ENCODE measurements around the gene ACTN1. TPM values are rescaled to one million over a fixed set of nuclear protein-coding genes. Genes with fewer than 3 reads are reported as not detected.

The ACTN1 gene
- polyA plus RNA-seq, 3 donors = 41.4 to 75.0 (median 69.4) TPM

- Histone ChIP-seq H4K20me1 (ENCODE audit: insufficient read depth, low read length) (no peaks in the 10 kb centered on the region), H3K36me3 (replicated peaks in 1 of 2; ENCODE audit: control insufficient read depth in 1 of 2, insufficient read depth in 2 of 2, low read length in 2 of 2) (peaks cover 29 to 65% of the 10 kb centered on the region in 2 donors), H3K27ac (ENCODE audit: low read depth in 1 of 2, low read length in 2 of 2) (peak overlapping the region in 1 of 2 donors; percentile 54), H3K9me3 (replicated peaks in 1 of 2; ENCODE audit: control insufficient read depth in 1 of 2, insufficient read depth in 1 of 2, low read length in 2 of 2) (peaks cover 7 to 13% of the 10 kb centered on the region in 2 donors), H3K4me3 (replicated peaks in 1 of 3; ENCODE audit: low read depth in 2 of 3, low read length in 3 of 3) (no peak overlapping the region), H3K79me2 (ENCODE audit: insufficient read depth, low read length) (peaks cover 89% of the 10 kb centered on the region), H2AFZ (ENCODE audit: insufficient read depth, low read depth, low read length, poor library complexity, severe bottlenecking) (no peak overlapping the region), H3K27me3 (ENCODE audit: control insufficient read depth in 2 of 2, insufficient read depth in 2 of 2, low read length in 2 of 2) (no peaks in the 10 kb centered on the region), H3K4me1 (ENCODE audit: control insufficient read depth in 1 of 2, insufficient read depth in 2 of 2, low read length in 2 of 2) (peaks cover 30 to 50% of the 10 kb centered on the region in 2 donors), H3K9ac (ENCODE audit: insufficient read depth, low read length, poor library complexity, severe bottlenecking) (no peak overlapping the region), H3K4me2 (replicated peaks; ENCODE audit: extremely low read depth, low read length, poor library complexity, severe bottlenecking) (no peak overlapping the region)
- H3K36me3 Mint-ChIP-seq = peaks cover 66 to 72% of the 10 kb centered on the region in 2 donors
- H3K27ac Mint-ChIP-seq = peak overlapping the region in 5 of 7 donors; percentile 22 to 72 (median 50)
- TF ChIP-seq, protein P1, sequence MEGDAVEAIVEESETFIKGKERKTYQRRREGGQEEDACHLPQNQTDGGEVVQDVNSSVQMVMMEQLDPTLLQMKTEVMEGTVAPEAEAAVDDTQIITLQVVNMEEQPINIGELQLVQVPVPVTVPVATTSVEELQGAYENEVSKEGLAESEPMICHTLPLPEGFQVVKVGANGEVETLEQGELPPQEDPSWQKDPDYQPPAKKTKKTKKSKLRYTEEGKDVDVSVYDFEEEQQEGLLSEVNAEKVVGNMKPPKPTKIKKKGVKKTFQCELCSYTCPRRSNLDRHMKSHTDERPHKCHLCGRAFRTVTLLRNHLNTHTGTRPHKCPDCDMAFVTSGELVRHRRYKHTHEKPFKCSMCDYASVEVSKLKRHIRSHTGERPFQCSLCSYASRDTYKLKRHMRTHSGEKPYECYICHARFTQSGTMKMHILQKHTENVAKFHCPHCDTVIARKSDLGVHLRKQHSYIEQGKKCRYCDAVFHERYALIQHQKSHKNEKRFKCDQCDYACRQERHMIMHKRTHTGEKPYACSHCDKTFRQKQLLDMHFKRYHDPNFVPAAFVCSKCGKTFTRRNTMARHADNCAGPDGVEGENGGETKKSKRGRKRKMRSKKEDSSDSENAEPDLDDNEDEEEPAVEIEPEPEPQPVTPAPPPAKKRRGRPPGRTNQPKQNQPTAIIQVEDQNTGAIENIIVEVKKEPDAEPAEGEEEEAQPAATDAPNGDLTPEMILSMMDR (IDR thresholded peaks at IDR 0.05) = no peak
- no peak for DNase-seq
- peaks cover 55% of the 10 kb centered on the region for H3K4me1 Mint-ChIP-seq
- H3K4me3 Mint-ChIP-seq = no peak overlapping the region
- intact Hi-C loops (cut with micrococcal nuclease) = loop anchor here in 1 of 2 donors (5.0 to 10.0 kb wide), 2 partner anchors 36 to 237 kb away; no protein-coding TSS in a partner anchor
- no peaks in the 10 kb centered on the region for H3K27me3 Mint-ChIP-seq (ENCODE audit: low read depth in 3 of 3)
- H3K9me3 Mint-ChIP-seq = peaks cover 3 to 16% (median 9%) of the 10 kb centered on the region in 7 donors
Observed at GRCh38 chr14:68921666-68922065, 57.4 kb downstream of the ACTN1 start.

- WGBS (ENCODE audit: insufficient coverage) = 100% methylated on average over 2 of the region's 9 CpGs
- Mint-ChIP-seq H3K4me1 (peaks cover 52% of the 10 kb centered on the region), H3K9me3 (peaks cover 2 to 10% (median 5%) of the 10 kb centered on the region in 7 donors), H3K27ac (peak overlapping the region in 3 of 7 donors; percentile 22 to 72 (median 31)), H3K36me3 (peaks cover 67 to 73% of the 10 kb centered on the region in 2 donors), H3K4me3 (no peak overlapping the region), H3K27me3 (ENCODE audit: low read depth in 3 of 3) (no peaks in the 10 kb centered on the region)
- no peak overlapping the region for H2AFZ ChIP-seq (ENCODE audit: insufficient read depth, low read depth, low read length, poor library complexity, severe bottlenecking)
- H3K4me3 ChIP-seq (replicated peaks in 1 of 3; ENCODE audit: low read depth in 2 of 3, low read length in 3 of 3) = no peak overlapping the region
- intact Hi-C loops (cut with micrococcal nuclease) = loop anchor here in 1 of 2 donors (5.0 to 10.0 kb wide), 2 partner anchors 36 to 236 kb away; no protein-coding TSS in a partner anchor
- no peaks in the 10 kb centered on the region for H3K27me3 ChIP-seq (ENCODE audit: control insufficient read depth in 2 of 2, insufficient read depth in 2 of 2, low read length in 2 of 2)
- peaks cover 35 to 67% of the 10 kb centered on the region in 2 donors for H3K36me3 ChIP-seq (replicated peaks in 1 of 2; ENCODE audit: control insufficient read depth in 1 of 2, insufficient read depth in 2 of 2, low read length in 2 of 2)
- peak overlapping the region in 1 of 2 donors; percentile 54 for H3K27ac ChIP-seq (ENCODE audit: low read depth in 1 of 2, low read length in 2 of 2)
- peaks cover 89% of the 10 kb centered on the region for H3K79me2 ChIP-seq (ENCODE audit: insufficient read depth, low read length)
- peaks cover 3 to 7% of the 10 kb centered on the region in 2 donors for H3K9me3 ChIP-seq (replicated peaks in 1 of 2; ENCODE audit: control insufficient read depth in 1 of 2, insufficient read depth in 1 of 2, low read length in 2 of 2)
- H4K20me1 ChIP-seq (ENCODE audit: insufficient read depth, low read length) = no peaks in the 10 kb centered on the region
- H3K9ac ChIP-seq (ENCODE audit: insufficient read depth, low read length, poor library complexity, severe bottlenecking) = no peak overlapping the region
- no peak overlapping the region for H3K4me2 ChIP-seq (replicated peaks; ENCODE audit: extremely low read depth, low read length, poor library complexity, severe bottlenecking)
- TF ChIP-seq, protein P1 (IDR thresholded peaks at IDR 0.05) = no peak
- peaks cover 30 to 50% of the 10 kb centered on the region in 2 donors for H3K4me1 ChIP-seq (ENCODE audit: control insufficient read depth in 1 of 2, insufficient read depth in 2 of 2, low read length in 2 of 2)
- DNase-seq = no peak
Observed at GRCh38 chr14:68921049-68921448, 58.1 kb downstream of the ACTN1 start.

All from CD14-positive monocyte (primary cell).